Breast epithelium (tissue), 4 donors: ENCODE data around the gene ATP6V0B. TPM values are rescaled to one million over a fixed set of nuclear protein-coding genes. Genes with fewer than 3 reads are reported as not detected.
A peak's percentile ranks its signal among the peaks of the same experiment; 100 is the strongest.

Source experiments
- DNase-seq, 2 donors: peaks; one replicate each; pipeline ENCODE4 v3.0.0-alpha.2; 2019; ENCODE audit warnings: low spot score in 2 of 2
- H3K27ac ChIP-seq, 2 donors: fragments of 200-600 bp; sonication (generic) in 1 of 2; one replicate each; pipeline ENCODE4 v1.5.1; 2016 to 2019; ENCODE audit warnings: mild to moderate bottlenecking in 1 of 2
- H3K27me3 ChIP-seq, 2 donors: fragments of 200-600 bp; sonication (generic) in 1 of 2; one replicate each; pipeline versions ENCODE4 v1.5.1 to v1.6.0; 2017 to 2019; ENCODE audit warnings: control low read depth in 1 of 2, mild to moderate bottlenecking in 1 of 2
- H3K36me3 ChIP-seq: fragments of 200-600 bp; one replicate; pipeline ENCODE4 v1.5.1; 2019
- H3K4me1 ChIP-seq, 2 donors: fragments of 200-600 bp; sonication (generic); one replicate each; pipeline ENCODE4 v1.5.1; 2016 to 2019; ENCODE audit warnings: control low read depth in 1 of 2
- H3K4me3 ChIP-seq, 3 donors: fragments of 200-600 bp; sonication (generic); 1 replicate in 2 of 3; 2 replicates in 1 of 3; pipeline ENCODE4 v1.5.1; 2016 to 2019; ENCODE audit warnings: mild to moderate bottlenecking in 3 of 3, moderate library complexity in 2 of 3
- H3K9me3 ChIP-seq, 2 donors: fragments of 200-600 bp; sonication (generic) in 1 of 2; one replicate each; pipeline ENCODE4 v1.5.1; 2016 to 2019; ENCODE audit warnings: control low read depth in 1 of 2
- CTCF ChIP-seq, 3 donors: fragments of 450-650 bp; IDR thresholded peaks; one replicate each; pipeline ENCODE4 v1.5.1; 2016 to 2017; ENCODE audit warnings: antibody characterized with exemption in 3 of 3, mild to moderate bottlenecking in 3 of 3, moderate library complexity in 3 of 3
- POLR2A ChIP-seq: fragments of 450-650 bp; IDR thresholded peaks from one replicate; pipeline ENCODE4 v1.6.1; 2016; ENCODE audit warnings: antibody characterized with exemption, mild to moderate bottlenecking, moderate library complexity
- POLR2AphosphoS5 ChIP-seq, 3 donors: sonication (generic); formaldehyde crosslinking; IDR thresholded peaks; one replicate each; pipeline ENCODE4 v1.6.1; 2017; ENCODE audit warnings: antibody characterized with exemption in 3 of 3
- intact Hi-C: fragments of 100-400 bp; cut with DNase I; formaldehyde crosslinking; loops from one replicate; pipeline ENCODE4 v1.15.1; 2023; ENCODE audit warnings: low total_unique reads
- total RNA-seq, 3 donors: library from RNA; depleted of rRNA; stranded (reverse); fragments of >200 nt; gene quantifications; one replicate each; pipeline ENCODE4 v1.1.0, GENCODE V29; 2016

ATP6V0B gene
- total RNA-seq, 3 donors from 2014 or later: 131 to 156 (median 155) TPM

GRCh38 chr1:43931711-43932660 lies 42.8 kb upstream of the ATP6V0B start:
- intact Hi-C loops: loop anchor here (10.0 kb wide), 1 partner anchor 167 kb away; no protein-coding TSS in a partner anchor
- no peak overlapping the region for H3K27ac ChIP-seq
- TF ChIP-seq CTCF (IDR thresholded peaks at IDR 0.05) (no peak), POLR2A (no peak), POLR2AphosphoS5 (IDR thresholded peaks at IDR 0.05) (no peak)
- no peak for DNase-seq
- H3K36me3 ChIP-seq: no peaks in the 10 kb centered on the region
- H3K27me3 ChIP-seq: no peaks in the 10 kb centered on the region
- no peak overlapping the region for H3K4me3 ChIP-seq
- H3K4me1 ChIP-seq: no peaks in the 10 kb centered on the region
- no peaks in the 10 kb centered on the region for H3K9me3 ChIP-seq

- H3K27me3 ChIP-seq: no peaks in the 10 kb centered on the region
- intact Hi-C loops: loop anchor here (10.0 kb wide), 1 partner anchor 168 kb away; no protein-coding TSS in a partner anchor
- peak overlapping the region; percentile 23 to 67 (median 55) for H3K4me3 ChIP-seq
- H3K4me1 ChIP-seq: no peaks in the 10 kb centered on the region
- no peak for DNase-seq
- no peaks in the 10 kb centered on the region for H3K36me3 ChIP-seq
- H3K9me3 ChIP-seq: no peaks in the 10 kb centered on the region
- H3K27ac ChIP-seq: peak overlapping the region; percentile 3 to 42
- TF ChIP-seq CTCF (IDR thresholded peaks at IDR 0.05) (no peak), POLR2AphosphoS5 (IDR thresholded peaks at IDR 0.05) (no peak), POLR2A (no peak)
These were observed 41.9 kb upstream of the ATP6V0B start for GRCh38 chr1:43932786-43933385.

- Histone ChIP-seq H3K36me3 (no peaks in the 10 kb centered on the region), H3K27me3 (no peaks in the 10 kb centered on the region), H3K9me3 (no peaks in the 10 kb centered on the region), H3K27ac (peak within 1 kb of the TSS; percentile 17 to 42), H3K4me1 (no peaks in the 10 kb centered on the region), H3K4me3 (peak within 1 kb of the TSS; percentile 23 to 67 (median 55))
- intact Hi-C loops: loop anchor here (10.0 kb wide), 1 partner anchor 169 kb away; no protein-coding TSS in a partner anchor
- TF ChIP-seq POLR2A (no peak), POLR2AphosphoS5 (IDR thresholded peaks at IDR 0.05) (no peak), CTCF (IDR thresholded peaks at IDR 0.05) (no peak)
- no peak for DNase-seq
These were observed 41.2 kb upstream of the ATP6V0B start, which contains the start of gene ARTN for GRCh38 chr1:43933386-43934100. ARTN (plus strand) TSS chr1:43933801; CDS start chr1:43935657, 1,856 bp downstream.

- Histone ChIP-seq H3K36me3 (no peaks in the 10 kb centered on the region), H3K9me3 (no peaks in the 10 kb centered on the region), H3K4me3 (peak overlapping the region; percentile 23 to 67 (median 55)), H3K27ac (peak overlapping the region; percentile 17 to 42), H3K4me1 (no peaks in the 10 kb centered on the region), H3K27me3 (no peaks in the 10 kb centered on the region)
- TF ChIP-seq CTCF (IDR thresholded peaks at IDR 0.05) (peak; percentile 83 to 89 (median 87)), POLR2A (no peak)
- no peak for DNase-seq
- intact Hi-C loops: loop anchor here (10.0 kb wide), 1 partner anchor 170 kb away; no protein-coding TSS in a partner anchor
These were observed 40.4 kb upstream of the ATP6V0B start for GRCh38 chr1:43934101-43934985.
